Fibroblast of mammary gland (primary cell): ENCODE results near the gene LYRM2.
"Not testable (repeated sequence)": the region's sequence is repeated elsewhere in the genome, so short reads cannot be mapped to it uniquely, and the experiment has no call there.

Experiments
- DNase-seq: peaks from one replicate; pipeline ENCODE4 v3.0.0-alpha.2; 2010; ENCODE audit warnings: low read depth
- H3K4me3 ChIP-seq: 2 replicates; pipeline ENCODE4 v1.5.1; 2011; ENCODE audit warnings: low read depth, mild to moderate bottlenecking, low read length, moderate library complexity; ENCODE audit not compliant: control insufficient read depth
- TF ChIP-seq, protein P1 (sequence below): conservative IDR thresholded peaks from 2 replicates; pipeline ENCODE4 v1.5.1; 2011; ENCODE audit warnings: low read depth, low read length, inconsistent platforms; ENCODE audit not compliant: control insufficient read depth, insufficient read depth

The LYRM2 gene

DNA sequence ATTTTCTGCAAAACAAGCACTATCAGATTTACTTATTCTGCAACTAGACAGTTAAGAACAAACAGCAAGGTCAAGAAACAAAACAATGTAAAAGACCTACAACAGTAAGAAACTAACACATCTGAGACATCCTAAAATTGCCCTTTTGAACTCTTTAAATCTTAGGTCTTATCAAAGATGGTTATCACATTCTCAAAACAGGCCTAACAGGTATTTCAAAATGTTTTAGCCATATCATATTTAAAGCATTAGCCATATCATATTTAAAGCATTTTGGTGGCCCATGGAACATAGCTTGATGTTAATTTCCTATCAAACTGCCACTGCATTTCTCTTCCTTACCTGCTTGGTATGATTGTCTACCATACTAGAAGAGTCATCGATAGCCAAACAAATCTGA, 11.1 kb upstream of the LYRM2 start:
- TF ChIP-seq, protein P1, sequence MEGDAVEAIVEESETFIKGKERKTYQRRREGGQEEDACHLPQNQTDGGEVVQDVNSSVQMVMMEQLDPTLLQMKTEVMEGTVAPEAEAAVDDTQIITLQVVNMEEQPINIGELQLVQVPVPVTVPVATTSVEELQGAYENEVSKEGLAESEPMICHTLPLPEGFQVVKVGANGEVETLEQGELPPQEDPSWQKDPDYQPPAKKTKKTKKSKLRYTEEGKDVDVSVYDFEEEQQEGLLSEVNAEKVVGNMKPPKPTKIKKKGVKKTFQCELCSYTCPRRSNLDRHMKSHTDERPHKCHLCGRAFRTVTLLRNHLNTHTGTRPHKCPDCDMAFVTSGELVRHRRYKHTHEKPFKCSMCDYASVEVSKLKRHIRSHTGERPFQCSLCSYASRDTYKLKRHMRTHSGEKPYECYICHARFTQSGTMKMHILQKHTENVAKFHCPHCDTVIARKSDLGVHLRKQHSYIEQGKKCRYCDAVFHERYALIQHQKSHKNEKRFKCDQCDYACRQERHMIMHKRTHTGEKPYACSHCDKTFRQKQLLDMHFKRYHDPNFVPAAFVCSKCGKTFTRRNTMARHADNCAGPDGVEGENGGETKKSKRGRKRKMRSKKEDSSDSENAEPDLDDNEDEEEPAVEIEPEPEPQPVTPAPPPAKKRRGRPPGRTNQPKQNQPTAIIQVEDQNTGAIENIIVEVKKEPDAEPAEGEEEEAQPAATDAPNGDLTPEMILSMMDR: no peak
- H3K4me3 ChIP-seq: no peak overlapping the region
- DNase-seq: no peak

DNA sequence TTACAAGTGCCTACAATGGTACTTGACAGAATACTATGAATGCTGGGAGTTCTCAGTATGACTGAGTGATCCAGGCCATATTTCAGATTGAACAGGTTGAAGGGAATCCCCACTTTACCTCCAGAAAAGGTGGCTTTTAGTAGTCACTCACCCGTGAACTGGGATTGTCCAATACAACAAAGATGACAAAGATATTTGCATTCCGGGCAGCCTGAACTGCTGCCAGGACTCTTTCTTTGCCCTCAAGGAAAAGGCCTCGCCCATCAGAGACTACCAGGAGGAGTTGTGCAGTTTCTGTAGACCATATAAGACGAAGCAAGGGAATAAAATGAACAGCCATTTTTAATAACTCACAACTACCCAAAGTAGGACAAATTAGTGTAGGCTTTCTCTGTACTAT, 6.3 kb upstream of the LYRM2 start:
- no peak for DNase-seq
- TF ChIP-seq, protein P1: no peak
- no peak overlapping the region for H3K4me3 ChIP-seq

DNA sequence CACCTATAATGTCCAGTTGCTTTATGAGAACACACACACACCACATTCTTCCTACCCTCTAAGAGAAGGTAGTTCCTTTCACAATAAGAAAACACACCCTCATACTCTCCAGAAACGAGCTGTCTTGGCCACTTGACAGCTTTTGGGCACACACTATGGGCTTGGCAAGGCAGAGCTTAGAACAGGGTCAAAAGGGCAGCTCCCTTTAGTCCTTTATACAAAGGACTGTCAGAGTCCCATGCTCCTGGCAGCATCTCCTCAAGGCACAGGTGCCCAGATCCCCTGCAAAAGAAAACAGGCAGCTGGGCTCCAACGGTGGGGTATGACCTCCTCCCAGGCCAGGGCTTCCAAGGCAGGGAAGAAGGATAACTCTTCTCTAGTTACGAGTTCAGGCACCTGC, 4.9 kb upstream of the LYRM2 start:
- no peak overlapping the region for H3K4me3 ChIP-seq
- TF ChIP-seq, protein P1: no peak
- DNase-seq: no peak

DNA sequence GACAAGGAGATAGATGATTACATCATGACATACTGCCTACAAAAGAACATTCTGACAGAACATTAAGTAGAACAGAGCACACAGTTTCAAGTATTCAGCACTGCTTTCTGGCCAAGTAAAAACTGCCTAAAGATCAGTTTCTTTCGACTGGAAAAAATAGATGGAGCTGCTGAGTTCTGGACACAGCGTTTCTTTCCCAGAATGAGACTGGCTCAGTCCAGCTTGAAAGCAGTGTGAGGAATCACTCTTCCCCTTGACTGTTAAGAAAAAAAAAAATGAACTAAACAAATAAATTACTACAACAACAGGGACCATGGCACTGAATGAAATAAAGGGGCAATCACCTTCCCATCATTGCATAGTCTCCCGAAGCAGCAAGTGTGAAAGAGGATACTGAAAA, 4.4 kb upstream of the LYRM2 start:
- H3K4me3 ChIP-seq: no peak overlapping the region
- no peak for DNase-seq
- TF ChIP-seq, protein P1: no peak

DNA sequence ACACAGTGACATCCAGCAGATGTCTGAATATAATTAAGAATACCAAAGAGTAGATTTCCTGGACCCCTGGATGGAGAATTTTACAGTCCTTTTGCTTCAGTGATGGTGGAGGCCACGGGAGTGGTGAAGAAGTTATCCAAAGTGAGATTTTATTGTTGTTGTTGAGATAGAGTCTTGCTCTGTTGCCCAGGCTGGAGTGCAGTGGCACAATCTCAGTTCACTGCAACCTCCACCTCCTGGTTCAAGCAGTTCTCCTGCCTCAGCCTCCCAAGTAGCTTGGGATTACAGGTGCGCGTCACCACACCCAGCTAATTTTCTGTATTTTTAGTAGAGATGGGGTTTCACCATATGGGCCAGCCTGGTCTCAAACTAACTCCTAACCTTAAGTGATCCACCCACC, 3.0 kb upstream of the LYRM2 start:
- not testable (repeated sequence) for H3K4me3 ChIP-seq, DNase-seq

DNA sequence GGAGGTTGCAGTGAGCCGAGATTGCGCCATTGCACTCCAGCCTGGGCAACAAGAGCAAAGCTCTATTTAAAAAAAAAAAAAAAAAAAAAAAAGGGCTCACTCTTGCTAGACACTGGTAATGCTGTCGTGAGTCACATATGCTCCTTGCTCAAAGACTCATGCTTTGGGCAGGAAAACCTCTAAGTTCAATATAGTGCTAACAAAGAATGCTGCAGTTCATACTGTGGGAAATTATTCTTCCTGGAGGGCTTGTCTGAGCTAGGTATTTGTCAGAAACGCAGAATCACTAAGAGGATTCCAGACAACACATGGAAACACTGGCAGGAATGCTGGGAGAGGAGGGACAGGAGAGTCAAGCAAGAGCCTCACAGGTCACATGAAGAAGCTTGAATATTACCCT, 2.3 kb upstream of the LYRM2 start:
- DNase-seq: peak; percentile 34
- TF ChIP-seq, protein P1: no peak
- no peak overlapping the region for H3K4me3 ChIP-seq

DNA sequence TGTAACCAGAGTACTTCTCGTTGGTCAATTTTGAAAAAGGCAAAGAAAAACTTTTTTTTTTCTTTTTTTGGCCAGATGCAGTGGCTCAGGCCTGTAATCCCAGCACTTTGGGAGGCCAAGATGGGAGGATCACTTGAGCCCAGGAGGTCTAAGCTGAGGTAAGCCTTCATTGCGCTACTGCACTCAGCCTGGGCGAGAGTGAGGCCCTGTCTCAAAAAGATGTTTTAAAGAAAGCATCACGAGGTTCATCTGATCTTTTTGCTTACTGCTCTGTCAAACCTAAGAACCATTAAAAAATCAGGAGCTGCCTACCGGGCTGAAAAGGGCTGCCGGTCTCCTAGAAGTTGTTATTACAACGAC, 607 bp downstream of the LYRM2 start:
- TF ChIP-seq, protein P1: no peak
- no peak for DNase-seq
- peak overlapping the region; percentile 83 for H3K4me3 ChIP-seq

DNA sequence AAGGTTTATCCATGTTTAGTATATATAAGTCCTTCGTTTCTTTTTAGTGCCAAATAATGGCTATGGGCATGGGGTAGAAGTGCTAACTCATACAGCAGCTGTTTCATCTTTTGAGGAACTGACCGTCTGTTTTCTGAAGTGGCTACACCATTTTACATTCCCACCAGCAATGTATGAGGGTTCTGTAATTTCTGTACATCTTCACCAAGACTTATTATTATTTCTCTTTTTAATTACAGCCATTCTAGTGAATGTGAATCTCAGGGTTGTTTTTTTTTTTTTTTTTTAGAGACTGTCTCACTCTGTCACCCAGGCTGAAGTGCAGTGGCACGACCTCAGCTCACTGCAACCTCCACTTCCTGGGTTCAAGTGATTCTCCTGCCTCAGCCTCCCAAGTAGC, 2.1 kb downstream of the LYRM2 start:
- H3K4me3 ChIP-seq, DNase-seq: not testable (repeated sequence)
